ENCODE results near the gene PHYHIPL.

GRCh38 chr10:59276133-59276532 is 99.7 kb downstream of the PHYHIPL start:
- TF ChIP-seq POLR2A (IDR thresholded peaks at IDR 0.05) (no peak), CTCF (IDR thresholded peaks at IDR 0.05) (no peak), EP300 (IDR thresholded peaks at IDR 0.05) (no peak)
